A549 (cell line): ENCODE results near the gene CENPF. TPM values are rescaled to one million over a fixed set of nuclear protein-coding genes. Genes with fewer than 3 reads are reported as not detected.

ENCODE experiments used
- ATAC-seq, 2 experiments: fragments of 200-7000 bp in 1 of 2; fragments of >200 bp in 1 of 2; cut with Nextera tagmentation in 1 of 2; cut with Tn5 transposase in 1 of 2; 3 replicates each; pipeline versions ENCODE4 v1.8.0 to v1.9.1; 2018 to 2020; ENCODE audit warnings: mild to moderate bottlenecking in 1 of 2, moderate library complexity in 1 of 2
- CTCF ChIA-PET: fragments of 300-600 bp; sonication (Branson Sonifier 250); formaldehyde crosslinking; extraction: SDS; loops from one replicate; lab custom pipeline; 2021; ENCODE audit warnings: antibody characterized with exemption, inconsistent platforms; lab: Yijun Ruan, JAX
- POLR2A ChIA-PET: fragments of 350-600 bp; formaldehyde crosslinking; extraction: SDS; loops from one replicate; lab custom pipeline; 2021; ENCODE audit warnings: antibody characterized with exemption, inconsistent platforms; lab: Yijun Ruan, JAX
- DNase-seq, 2 experiments: peaks; one replicate each; pipeline versions ENCODE4 v3.0.0 to v3.0.0-alpha.2; 2011 to 2016; ENCODE audit warnings: low read depth in 1 of 2, low spot score in 1 of 2
- FAIRE-seq: peaks from 2 replicates; lab custom pipeline; 2011; peaks lifted over from hg19 to GRCh38; lab: Jason Lieb, UNC
- H3K27ac ChIP-seq, 2 experiments: fragments of >200 bp; sonication (Bioruptor Twin); formaldehyde crosslinking; 3 replicates each; pipeline ENCODE4 v1.5.1; 2016 to 2017
- H3K4me1 ChIP-seq: fragments of >200 bp; sonication (Bioruptor Twin); formaldehyde crosslinking; 3 replicates; pipeline ENCODE4 v1.6.1; 2016
- H3K4me2 ChIP-seq: fragments of >200 bp; sonication (Bioruptor Twin); formaldehyde crosslinking; 3 replicates; pipeline ENCODE4 v1.6.1; 2016
- H3K4me3 ChIP-seq: fragments of >200 bp; sonication (Bioruptor Twin); formaldehyde crosslinking; 3 replicates; pipeline ENCODE4 v1.5.1; 2016
- H3K9me3 ChIP-seq: fragments of >200 bp; sonication (Bioruptor Twin); formaldehyde crosslinking; 3 replicates; pipeline ENCODE4 v1.6.1; 2016
- BCL3 ChIP-seq: fragments of >200 bp; sonication (Bioruptor Twin); formaldehyde crosslinking; IDR thresholded peaks from 3 replicates; pipeline ENCODE4 v1.6.1; 2016
- CBX8 ChIP-seq: fragments of 200-600 bp; sonication (generic); IDR thresholded peaks from 2 replicates; pipeline ENCODE4 v1.6.1; 2016
- CEBPB ChIP-seq, 2 experiments: fragments of >200 bp in 1 of 2; sonication (Bioruptor Twin) in 1 of 2; formaldehyde crosslinking in 1 of 2; IDR thresholded peaks; 2 replicates each; pipeline ENCODE4 v1.6.1; 2012 to 2016
- CHD2 ChIP-seq: fragments of 150-350 bp; IDR thresholded peaks from 2 replicates; pipeline ENCODE4 v1.6.1; 2014; ENCODE audit warnings: low read length; ENCODE audit not compliant: partially characterized antibody
- EHF ChIP-seq: fragments of 250-450 bp; sonication (Bioruptor Pico); IDR thresholded peaks from 2 replicates; pipeline ENCODE4 v1.5.0; 2020; ENCODE audit warnings: mild to moderate bottlenecking
- FOSB ChIP-seq: fragments of 250-450 bp; sonication (Bioruptor Pico); IDR thresholded peaks from 2 replicates; pipeline ENCODE4 v1.5.0; 2020; ENCODE audit warnings: mild to moderate bottlenecking, moderate library complexity
- HMGXB4 ChIP-seq: fragments of 250-450 bp; sonication (Bioruptor Pico); IDR thresholded peaks from 2 replicates; pipeline ENCODE4 v1.5.0; 2021; ENCODE audit warnings: mild to moderate bottlenecking, moderate library complexity, borderline replicate concordance
- JUNB ChIP-seq: fragments of >200 bp; sonication (Bioruptor Twin); formaldehyde crosslinking; IDR thresholded peaks from 2 replicates; pipeline ENCODE4 v1.6.1; 2016
- KDM1A ChIP-seq: fragments of 200-600 bp; sonication (generic); IDR thresholded peaks from 2 replicates; pipeline ENCODE4 v1.6.1; 2016; ENCODE audit warnings: low read depth, mild to moderate bottlenecking
- MAX ChIP-seq: IDR thresholded peaks from 2 replicates; pipeline ENCODE4 v1.6.1; 2012
- MYC ChIP-seq: IDR thresholded peaks from 2 replicates; pipeline ENCODE4 v1.6.1; 2012; ENCODE audit warnings: mild to moderate bottlenecking, inconsistent platforms, low read length, improper control_type of control experiment, borderline replicate concordance
- POLR2A ChIP-seq: IDR thresholded peaks from 2 replicates; pipeline ENCODE4 v1.6.1; 2012; ENCODE audit warnings: mild to moderate bottlenecking, low read length
- POLR2AphosphoS2 ChIP-seq: conservative IDR thresholded peaks from 2 replicates; pipeline ENCODE4 v1.6.1; 2012; ENCODE audit warnings: low read length, improper control_type of control experiment, inconsistent platforms
- RAD21 ChIP-seq, 2 experiments: fragments of >200 bp in 1 of 2; sonication (Bioruptor Twin) in 1 of 2; formaldehyde crosslinking in 1 of 2; IDR thresholded peaks in 1 of 2; conservative IDR thresholded peaks in 1 of 2; 2 replicates in 1 of 2; 3 replicates in 1 of 2; pipeline ENCODE4 v1.6.1; 2012 to 2018; ENCODE audit warnings: inconsistent platforms in 1 of 2
- RARB ChIP-seq: fragments of 250-450 bp; sonication (Bioruptor Pico); IDR thresholded peaks from 2 replicates; pipeline ENCODE4 v1.8.0; 2021; ENCODE audit warnings: mild to moderate bottlenecking, moderate library complexity
- RFX5 ChIP-seq: fragments of 450-650 bp; IDR thresholded peaks from 2 replicates; pipeline ENCODE4 v1.7.1; 2014; ENCODE audit warnings: antibody characterized with exemption, mild to moderate bottlenecking, moderate library complexity
- RNF2 ChIP-seq: fragments of 200-600 bp; sonication (generic); IDR thresholded peaks from 2 replicates; pipeline ENCODE4 v1.6.1; 2016; ENCODE audit warnings: low read depth, mild to moderate bottlenecking, antibody characterized with exemption, moderate library complexity, borderline replicate concordance
- SMC3 ChIP-seq: fragments of >200 bp; sonication (Bioruptor Twin); formaldehyde crosslinking; IDR thresholded peaks from 3 replicates; pipeline ENCODE4 v1.6.1; 2018; ENCODE audit warnings: inconsistent platforms
- SREBF2 ChIP-seq: fragments of 450-650 bp; IDR thresholded peaks from 2 replicates; pipeline ENCODE4 v1.6.1; 2014; ENCODE audit warnings: mild to moderate bottlenecking, moderate library complexity
- TFCP2L1 ChIP-seq: fragments of 250-450 bp; sonication (Bioruptor Pico); IDR thresholded peaks from 2 replicates; pipeline ENCODE4 v1.5.0; 2021; ENCODE audit warnings: mild to moderate bottlenecking
- TP53 ChIP-seq: fragments of 250-450 bp; sonication (Bioruptor Pico); IDR thresholded peaks from 2 replicates; pipeline ENCODE4 v1.5.0; 2021; ENCODE audit warnings: mild to moderate bottlenecking, moderate library complexity
- USF2 ChIP-seq: fragments of 450-650 bp; IDR thresholded peaks from 2 replicates; pipeline ENCODE4 v1.6.1; 2014; ENCODE audit warnings: antibody characterized with exemption
- ZC3H11A ChIP-seq: fragments of 450-650 bp; IDR thresholded peaks from 2 replicates; pipeline ENCODE4 v1.6.1; 2014; ENCODE audit warnings: antibody characterized with exemption, mild to moderate bottlenecking
- WGBS: methylation state at CpG from one replicate; pipeline ENCODE4 v1.1.6; 2017; ENCODE audit errors: missing lambda C conversion rate; 5-methylcytosine and 5-hydroxymethylcytosine counted together
- polyA plus RNA-seq, 4 experiments: library from polyadenylated mRNA; depleted of rRNA in 3 of 4; stranded (reverse); fragments of >200 nt; fragmentation: RNase III in 1 of 4; extraction: RNeasy Plus Mini Kit Qiagen cat#74134 plus additional on column Dnase treatment in 1 of 4; gene quantifications; 2 replicates in 3 of 4; 3 replicates in 1 of 4; pipeline ENCODE4 v1.2.3, GENCODE V29; 2011 to 2017

Gene CENPF
- polyA plus RNA-seq, 2 of the 4 experiments (the other 2 are of a cell fraction), result 53.0 to 70.6 TPM

- no peak for TF ChIP-seq MYC
These were observed 20.6 kb upstream of the CENPF start (continued) for GRCh38 chr1:214582289-214582891.

- Histone ChIP-seq H3K4me2 (no peak overlapping the region), H3K4me1 (peaks cover 38% of the 10 kb centered on the region), H3K27ac (peak overlapping the region; percentile 11 to 64; a peak in 2 of 6 replicates), H3K9me3 (no peaks in the 10 kb centered on the region), H3K4me3 (no peak overlapping the region)
- CTCF ChIA-PET, result interaction anchor here (0.8 to 26.0 kb wide), 8 partner anchors 13 to 369 kb away, joined by 3 to 515 read pairs (median 42); partner anchors contain the start of gene PTPN14
- 85% methylated on average over 6 of the region's 6 CpGs for WGBS
- FAIRE-seq (no peak), DNase-seq (no peak), ATAC-seq (no peak)
- POLR2A ChIA-PET, result interaction anchor here (2.7 kb wide), 1 partner anchor 31 kb away, joined by 14 read pairs; the partner anchor contains the start of gene PTPN14
- TF ChIP-seq ZC3H11A (no peak), BCL3 (no peak), FOSB (CRISPR knock-in tag) (no peak), EHF (CRISPR knock-in tag) (no peak), RAD21 (conservative IDR thresholded peaks at IDR 0.05 in 1 of 2, IDR thresholded peaks at IDR 0.05 in 1 of 2) (no peak), USF2 (no peak), TP53 (CRISPR knock-in tag) (no peak), RFX5 (no peak), SREBF2 (no peak), RNF2 (no peak)
These were observed 19.9 kb upstream of the CENPF start for GRCh38 chr1:214583113-214583512.

GRCh38 chr1:214583824-214584554 lies 19.0 kb upstream of the CENPF start:
- Histone ChIP-seq H3K4me2 (peak overlapping the region; percentile 33; the same call in 2 of the 3 replicates), H3K4me1 (peaks cover 38% of the 10 kb centered on the region), H3K4me3 (no peak overlapping the region), H3K27ac (peak overlapping the region; percentile 22 to 74; a peak in 4 of 6 replicates), H3K9me3 (no peaks in the 10 kb centered on the region)
- CTCF ChIA-PET, result interaction anchor here (0.6 to 26.0 kb wide), 36 partner anchors 8 to 370 kb away, joined by 3 to 515 read pairs (median 6); partner anchors contain the start of gene PTPN14
- POLR2A ChIA-PET, result interaction anchor here (2.4 kb wide), 1 partner anchor 32 kb away, joined by 8 read pairs; the partner anchor contains the start of gene PTPN14
- ATAC-seq, result peak in 1 of 2 experiments; percentile 37; a peak in 3 of 6 replicates
- 0 out of 2 replicates have a peak, but pooled peaks have one; percentile 16 for TF ChIP-seq JUNB
- no peak for TF ChIP-seq CEBPB (IDR thresholded peaks at IDR 0.05)
- FAIRE-seq, result no peak
- DNase-seq, result no peak
- 85% methylated on average over 7 of the region's 7 CpGs for WGBS

GRCh38 chr1:214584805-214585766 lies 17.9 kb upstream of the CENPF start:
- peak overlapping the region; percentile 31 to 74; a peak in 4 of 6 replicates for H3K27ac ChIP-seq
- DNase-seq, result peak; percentile 41 to 58
- FAIRE-seq, result peak; percentile 70
- H3K4me2 ChIP-seq, result peak overlapping the region; percentile 33; the same call in 2 of the 3 replicates
- POLR2A ChIA-PET, result interaction anchor here (1.9 to 2.4 kb wide), 2 partner anchors 33 to 253 kb away, joined by 5 to 8 read pairs; partner anchors contain the start of gene PTPN14
- CTCF ChIA-PET, result interaction anchor here (0.6 to 26.0 kb wide), 54 partner anchors 9 to 376 kb away, joined by 3 to 515 read pairs (median 5); partner anchors contain the start of genes CENPF and PTPN14
- WGBS, result 0% methylated on average over 1 of the region's 1 CpG
- H3K4me3 ChIP-seq, result no peak overlapping the region
- peak; percentile 83 to 89 for ATAC-seq
- H3K4me1 ChIP-seq, result peaks cover 38% of the 10 kb centered on the region
- H3K9me3 ChIP-seq, result no peaks in the 10 kb centered on the region
- TF ChIP-seq RARB (no peak), MAX (no peak), TFCP2L1 (no peak), TP53 (CRISPR knock-in tag) (no peak), POLR2AphosphoS2 (no peak), HMGXB4 (CRISPR knock-in tag) (no peak), CEBPB (IDR thresholded peaks at IDR 0.05) (no peak), POLR2A (no peak), SMC3 (peak; percentile 95), ZC3H11A (no peak), KDM1A (no peak), CBX8 (no peak), CHD2 (no peak)
